ENCODE data around the gene NTMT1.

DNA sequence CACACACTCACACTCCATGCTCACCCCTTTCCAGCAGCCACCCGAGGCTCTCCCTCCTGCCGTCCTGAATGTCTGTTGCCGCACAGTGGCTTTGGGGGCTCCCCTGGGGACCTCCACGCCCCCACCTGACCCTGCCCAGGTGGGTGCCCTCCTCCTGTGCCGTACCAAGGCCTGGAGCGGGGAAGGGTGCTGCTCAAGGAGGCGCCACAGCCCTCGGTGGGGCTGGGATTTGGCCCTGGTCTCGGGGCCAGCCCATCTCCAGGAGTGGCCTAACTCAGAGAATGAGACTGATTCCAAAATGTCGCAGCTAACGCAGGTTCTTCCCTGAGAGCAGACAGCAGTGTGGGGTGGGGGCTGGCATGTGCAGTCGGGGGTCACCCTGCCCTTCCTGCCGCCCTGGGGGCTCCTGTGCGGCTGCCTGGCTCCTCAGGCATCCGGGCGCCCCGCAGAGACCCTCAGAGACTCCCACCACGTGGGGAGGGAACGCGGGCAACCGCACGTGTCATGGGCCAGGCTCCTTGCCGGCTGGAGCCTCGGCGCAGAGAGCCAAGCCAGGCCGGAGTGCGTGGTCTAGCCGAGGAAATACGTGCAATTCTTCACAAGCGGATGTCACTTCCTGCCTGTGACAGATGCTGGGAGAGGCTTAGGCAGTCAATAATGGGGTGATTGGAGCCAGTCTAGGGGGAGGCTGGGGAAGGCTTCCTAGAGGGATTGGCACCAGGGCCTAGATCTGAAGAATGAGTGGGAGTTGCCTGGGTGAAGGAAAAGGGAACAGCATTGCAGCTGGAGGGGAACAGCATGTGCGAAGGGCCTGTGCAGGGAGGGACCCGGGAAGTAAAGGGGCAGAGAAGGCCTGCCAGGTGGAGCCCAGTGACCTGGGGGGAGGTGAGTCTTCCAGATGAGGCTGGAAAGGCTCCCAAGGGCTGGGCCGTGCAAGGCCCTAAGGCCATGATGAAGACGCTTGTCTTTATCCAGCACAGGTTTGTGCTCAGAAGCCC is 49.1 kb upstream of the NTMT1 start:
- TF ChIP-seq, protein P1, sequence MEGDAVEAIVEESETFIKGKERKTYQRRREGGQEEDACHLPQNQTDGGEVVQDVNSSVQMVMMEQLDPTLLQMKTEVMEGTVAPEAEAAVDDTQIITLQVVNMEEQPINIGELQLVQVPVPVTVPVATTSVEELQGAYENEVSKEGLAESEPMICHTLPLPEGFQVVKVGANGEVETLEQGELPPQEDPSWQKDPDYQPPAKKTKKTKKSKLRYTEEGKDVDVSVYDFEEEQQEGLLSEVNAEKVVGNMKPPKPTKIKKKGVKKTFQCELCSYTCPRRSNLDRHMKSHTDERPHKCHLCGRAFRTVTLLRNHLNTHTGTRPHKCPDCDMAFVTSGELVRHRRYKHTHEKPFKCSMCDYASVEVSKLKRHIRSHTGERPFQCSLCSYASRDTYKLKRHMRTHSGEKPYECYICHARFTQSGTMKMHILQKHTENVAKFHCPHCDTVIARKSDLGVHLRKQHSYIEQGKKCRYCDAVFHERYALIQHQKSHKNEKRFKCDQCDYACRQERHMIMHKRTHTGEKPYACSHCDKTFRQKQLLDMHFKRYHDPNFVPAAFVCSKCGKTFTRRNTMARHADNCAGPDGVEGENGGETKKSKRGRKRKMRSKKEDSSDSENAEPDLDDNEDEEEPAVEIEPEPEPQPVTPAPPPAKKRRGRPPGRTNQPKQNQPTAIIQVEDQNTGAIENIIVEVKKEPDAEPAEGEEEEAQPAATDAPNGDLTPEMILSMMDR (IDR thresholded peaks at IDR 0.05 in 8 of 11, conservative IDR thresholded peaks at IDR 0.05 in 3 of 11): no peak
- TF ChIP-seq POLR2AphosphoS5 (IDR thresholded peaks at IDR 0.05): peak in 2 of 3 donors; percentile 19 to 43

Data from spleen (tissue), 7 donors.